AG04449 (cell line): ENCODE measurements around the gene SAP25.
"Not testable (repeated sequence)": the region's sequence is repeated elsewhere in the genome, so short reads cannot be mapped to it uniquely, and the experiment has no call there.

Experiments
- CTCF ChIA-PET: fragments of 350-600 bp; formaldehyde crosslinking; extraction: SDS; loops from one replicate; lab custom pipeline; 2021; ENCODE audit warnings: antibody characterized with exemption; lab: Yijun Ruan, JAX
- POLR2A ChIA-PET: fragments of 400-600, 350-600 bp; formaldehyde crosslinking; extraction: SDS; loops from one replicate; lab custom pipeline; 2020; ENCODE audit warnings: antibody characterized with exemption, inconsistent platforms; lab: Yijun Ruan, JAX
- DNase-seq: peaks from one replicate; pipeline ENCODE4 v3.0.0-alpha.2; 2010; ENCODE audit warnings: low read depth, low spot score
- H3K4me3 ChIP-seq: 2 replicates; pipeline ENCODE4 v1.5.1; 2011; ENCODE audit warnings: low read depth, mild to moderate bottlenecking, control low read depth, low read length
- TF ChIP-seq, protein P1 (sequence below): IDR thresholded peaks from one replicate; pipeline ENCODE4 v1.5.1; 2011; ENCODE audit warnings: mild to moderate bottlenecking, moderate library complexity, low read length, control low read depth, inconsistent platforms; ENCODE audit not compliant: insufficient read depth; ENCODE audit errors: missing control alignments

The SAP25 gene

DNA sequence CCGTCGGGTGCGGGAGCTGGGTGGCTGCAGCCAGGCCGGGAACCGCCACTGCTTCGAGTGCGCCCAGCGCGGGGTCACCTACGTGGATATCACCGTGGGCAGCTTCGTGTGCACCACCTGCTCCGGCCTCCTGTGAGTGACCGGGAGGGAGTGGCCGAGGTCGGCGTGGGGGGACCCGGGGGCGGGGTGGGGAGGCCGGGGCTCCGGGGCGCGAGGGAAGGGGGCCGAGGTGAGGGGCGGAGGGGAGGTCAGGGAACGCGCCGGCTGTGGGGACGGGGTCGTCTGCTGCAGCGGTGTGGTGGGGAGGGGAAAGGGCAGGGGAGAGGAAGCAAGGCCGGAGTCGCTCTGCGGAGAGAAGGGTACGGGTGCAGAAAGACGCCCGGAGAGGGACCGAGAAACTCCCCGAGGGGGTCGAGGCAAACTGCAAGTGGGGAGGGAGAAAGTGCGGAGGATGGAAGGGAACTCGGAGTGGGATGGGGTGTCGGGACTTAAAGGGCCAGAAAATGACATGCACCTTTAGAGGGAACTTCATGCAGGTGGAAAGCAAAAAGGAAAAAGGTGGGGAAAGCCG, 34.2 kb downstream of the SAP25 start:
- CTCF ChIA-PET, result interaction anchor here (1.0 to 22.1 kb wide), 6 partner anchors 22 to 152 kb away, joined by 3 to 396 read pairs (median 4); partner anchors contain the start of gene NYAP1

DNA sequence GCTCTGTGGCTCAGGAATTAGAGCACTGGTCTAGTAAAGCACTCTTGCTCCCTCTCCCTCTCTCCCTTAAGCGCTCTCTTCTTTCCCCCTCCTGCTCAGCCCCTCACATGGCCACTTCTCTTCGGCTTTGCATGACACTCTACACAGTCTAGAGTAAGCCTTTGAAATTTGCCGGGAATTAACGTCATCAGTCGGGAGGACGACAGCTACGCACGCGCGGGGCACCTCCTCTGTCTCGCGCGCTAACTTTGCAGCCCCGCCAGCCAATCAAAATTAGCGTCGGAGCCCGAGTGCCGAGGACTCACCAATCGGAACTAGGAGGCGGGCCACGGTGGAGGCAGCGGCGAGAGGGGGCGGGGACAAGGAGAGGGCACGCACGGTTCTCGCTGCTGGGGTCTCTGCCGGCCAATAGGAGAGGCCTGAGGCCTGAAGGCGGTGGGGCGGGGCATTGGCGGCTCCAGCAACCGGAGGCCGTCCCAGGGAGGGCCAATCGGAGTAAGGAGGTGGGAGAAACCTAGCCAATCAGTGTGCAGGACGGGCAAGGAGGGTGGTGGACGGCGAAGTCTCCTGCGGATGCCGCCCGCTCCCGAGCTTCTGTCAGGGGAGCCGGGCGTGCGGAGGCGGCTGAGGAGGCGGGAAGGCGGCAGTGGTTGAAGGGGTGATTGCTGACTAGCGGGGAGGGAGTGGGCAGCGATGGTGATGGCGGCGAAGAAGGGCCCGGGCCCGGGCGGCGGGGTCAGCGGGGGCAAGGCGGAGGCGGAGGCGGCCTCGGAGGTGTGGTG, 34.9 kb downstream of the SAP25 start, which contains the start of gene AGFG2:
Gene AGFG2, plus strand, starts transcription at position 550 of the 782 bp plus-strand sequence. Its CDS starts 144 bp downstream, at position 694.
- H3K4me3 ChIP-seq, result peak within 1 kb of the TSS; percentile 79
- POLR2A ChIA-PET, result interaction anchor here (0.8 to 1.4 kb wide), 3 partner anchors 11 to 111 kb away, joined by 3 to 4 read pairs (median 4); partner anchors contain the start of gene ZCWPW1
- CTCF ChIA-PET, result interaction anchor here (1.0 to 22.1 kb wide), 7 partner anchors 22 to 152 kb away, joined by 3 to 396 read pairs (median 4); partner anchors contain the start of gene NYAP1
- peak; percentile 92 for DNase-seq
- TF ChIP-seq, protein P1, sequence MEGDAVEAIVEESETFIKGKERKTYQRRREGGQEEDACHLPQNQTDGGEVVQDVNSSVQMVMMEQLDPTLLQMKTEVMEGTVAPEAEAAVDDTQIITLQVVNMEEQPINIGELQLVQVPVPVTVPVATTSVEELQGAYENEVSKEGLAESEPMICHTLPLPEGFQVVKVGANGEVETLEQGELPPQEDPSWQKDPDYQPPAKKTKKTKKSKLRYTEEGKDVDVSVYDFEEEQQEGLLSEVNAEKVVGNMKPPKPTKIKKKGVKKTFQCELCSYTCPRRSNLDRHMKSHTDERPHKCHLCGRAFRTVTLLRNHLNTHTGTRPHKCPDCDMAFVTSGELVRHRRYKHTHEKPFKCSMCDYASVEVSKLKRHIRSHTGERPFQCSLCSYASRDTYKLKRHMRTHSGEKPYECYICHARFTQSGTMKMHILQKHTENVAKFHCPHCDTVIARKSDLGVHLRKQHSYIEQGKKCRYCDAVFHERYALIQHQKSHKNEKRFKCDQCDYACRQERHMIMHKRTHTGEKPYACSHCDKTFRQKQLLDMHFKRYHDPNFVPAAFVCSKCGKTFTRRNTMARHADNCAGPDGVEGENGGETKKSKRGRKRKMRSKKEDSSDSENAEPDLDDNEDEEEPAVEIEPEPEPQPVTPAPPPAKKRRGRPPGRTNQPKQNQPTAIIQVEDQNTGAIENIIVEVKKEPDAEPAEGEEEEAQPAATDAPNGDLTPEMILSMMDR, result no peak

More for the DNA sequence above, 34.2 kb downstream of the SAP25 start:
- TF ChIP-seq, protein P1, result no peak
- peak overlapping the region; percentile 79 for H3K4me3 ChIP-seq
- DNase-seq, result no peak
- POLR2A ChIA-PET, result interaction anchor here (0.8 to 1.4 kb wide), 3 partner anchors 12 to 111 kb away, joined by 3 to 4 read pairs (median 4); partner anchors contain the start of gene ZCWPW1

DNA sequence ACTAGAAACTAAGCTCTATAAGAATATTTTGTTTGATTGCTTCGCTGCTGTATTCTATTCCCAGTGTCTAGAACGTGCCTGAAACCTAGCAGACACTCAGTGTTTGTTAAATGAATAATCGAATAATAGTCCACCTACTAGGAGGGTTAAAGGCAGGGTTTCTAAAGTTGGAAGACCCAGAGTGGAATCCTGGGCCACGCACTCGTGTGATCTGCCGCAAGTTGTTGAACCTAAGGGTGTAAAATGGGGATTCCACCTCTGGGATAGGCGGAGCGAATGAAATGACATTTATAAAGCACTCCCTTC, 35.4 kb downstream of the SAP25 start:
- peak overlapping the region; percentile 54 for H3K4me3 ChIP-seq
- no peak for DNase-seq
- TF ChIP-seq, protein P1, result no peak
- POLR2A ChIA-PET, result interaction anchor here (1.4 kb wide), 1 partner anchor 110 kb away, joined by 4 read pairs; the partner anchor contains the start of gene ZCWPW1
- CTCF ChIA-PET, result interaction anchor here (1.4 to 22.1 kb wide), 4 partner anchors 22 to 153 kb away, joined by 3 to 396 read pairs (median 4); no protein-coding TSS in a partner anchor

DNA sequence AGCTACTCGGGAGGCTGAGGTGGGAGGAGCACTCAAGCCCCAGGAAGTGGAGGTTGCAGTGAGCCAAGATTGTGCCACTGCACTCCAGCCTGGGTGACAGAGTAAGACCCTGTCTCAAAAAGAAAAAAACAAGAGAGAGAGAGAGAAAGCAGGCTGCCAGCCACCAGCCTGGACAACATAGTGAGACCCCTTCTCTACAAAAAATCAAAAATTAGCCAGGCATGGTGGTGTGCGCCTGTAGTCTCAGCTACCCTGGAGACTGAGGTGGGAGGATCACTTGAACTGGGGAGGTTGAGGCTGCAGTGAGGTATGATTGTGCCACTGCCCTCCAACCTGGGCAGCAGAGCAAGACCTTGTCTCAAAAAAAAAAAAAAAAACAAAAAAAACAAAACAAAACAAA, 37.0 kb downstream of the SAP25 start:
- CTCF ChIA-PET, result interaction anchor here (22.1 kb wide), 1 partner anchor 24 kb away, joined by 396 read pairs; no protein-coding TSS in a partner anchor
- H3K4me3 ChIP-seq, DNase-seq: not testable (repeated sequence)
- POLR2A ChIA-PET, result interaction anchor here (1.2 kb wide), 1 partner anchor 36 kb away, joined by 4 read pairs; no protein-coding TSS in a partner anchor

DNA sequence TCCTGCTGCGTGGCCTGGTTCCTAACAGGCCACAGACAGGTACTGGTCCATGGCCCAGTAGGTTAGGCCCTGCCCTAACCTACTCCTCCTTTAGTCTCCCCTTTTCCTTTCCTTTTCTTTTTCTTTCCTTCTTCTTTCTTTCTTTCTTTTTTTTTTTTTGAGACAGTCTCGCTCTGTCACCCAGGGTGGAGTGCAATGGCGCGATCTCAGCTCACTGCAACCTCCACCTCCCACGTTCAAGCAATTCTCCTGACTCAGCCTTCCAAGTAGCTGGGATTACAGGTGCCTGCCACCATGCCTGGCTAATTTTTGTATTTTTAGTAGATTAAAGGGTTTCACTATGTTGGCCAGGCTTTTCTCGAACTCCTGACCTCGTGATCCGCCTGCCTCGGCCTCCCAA, 37.7 kb downstream of the SAP25 start:
- H3K4me3 ChIP-seq, DNase-seq: not testable (repeated sequence)
- CTCF ChIA-PET, result interaction anchor here (22.1 kb wide), 1 partner anchor 25 kb away, joined by 396 read pairs; no protein-coding TSS in a partner anchor
- POLR2A ChIA-PET, result interaction anchor here (1.2 kb wide), 1 partner anchor 36 kb away, joined by 4 read pairs; no protein-coding TSS in a partner anchor

DNA sequence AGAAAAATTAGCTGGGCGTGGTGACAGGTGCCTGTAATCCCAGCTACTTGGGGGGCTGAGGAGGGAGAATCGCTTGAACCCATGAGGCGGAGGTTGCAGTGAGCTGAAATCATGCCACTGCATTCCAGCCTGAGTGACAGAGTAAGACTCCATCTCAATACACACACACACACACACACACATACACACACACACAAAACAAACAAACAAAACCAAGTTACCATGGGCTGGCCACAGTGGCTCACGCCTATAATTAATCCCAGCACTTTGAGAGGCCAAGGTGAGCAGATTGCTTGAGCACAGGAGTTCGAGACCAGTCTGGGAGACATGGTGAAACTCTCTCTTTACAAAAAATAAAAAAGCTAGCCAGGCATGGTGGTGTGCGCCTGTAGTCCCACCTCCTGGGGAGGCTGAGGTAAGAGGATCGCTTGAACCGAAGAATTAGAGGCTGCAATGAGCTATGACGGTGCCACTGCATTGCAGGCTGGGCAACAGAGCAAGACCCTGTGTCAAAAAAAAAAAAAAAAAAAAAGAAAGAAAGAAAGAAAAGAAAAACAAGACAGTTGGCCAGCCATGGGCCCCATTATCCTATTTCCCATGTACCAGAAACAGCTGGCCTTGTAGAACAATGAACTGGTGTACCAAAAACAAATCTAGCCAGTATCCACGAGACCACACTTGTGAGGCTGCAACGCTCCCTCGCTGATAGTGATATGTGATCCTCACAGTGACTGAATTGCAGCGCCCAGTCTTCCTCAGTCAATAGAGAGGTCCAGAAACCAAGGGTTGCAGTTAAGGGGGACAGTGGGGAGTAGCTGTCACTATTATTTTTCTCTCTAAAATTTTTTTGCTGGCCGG, 41.3 kb downstream of the SAP25 start:
- TF ChIP-seq, protein P1, result no peak
- POLR2A ChIA-PET, result no interaction called here
- no peak for DNase-seq
- H3K4me3 ChIP-seq, result no peak overlapping the region
- CTCF ChIA-PET, result interaction anchor here (0.7 to 22.1 kb wide), 3 partner anchors 17 to 63 kb away, joined by 3 to 396 read pairs (median 3); no protein-coding TSS in a partner anchor

DNA sequence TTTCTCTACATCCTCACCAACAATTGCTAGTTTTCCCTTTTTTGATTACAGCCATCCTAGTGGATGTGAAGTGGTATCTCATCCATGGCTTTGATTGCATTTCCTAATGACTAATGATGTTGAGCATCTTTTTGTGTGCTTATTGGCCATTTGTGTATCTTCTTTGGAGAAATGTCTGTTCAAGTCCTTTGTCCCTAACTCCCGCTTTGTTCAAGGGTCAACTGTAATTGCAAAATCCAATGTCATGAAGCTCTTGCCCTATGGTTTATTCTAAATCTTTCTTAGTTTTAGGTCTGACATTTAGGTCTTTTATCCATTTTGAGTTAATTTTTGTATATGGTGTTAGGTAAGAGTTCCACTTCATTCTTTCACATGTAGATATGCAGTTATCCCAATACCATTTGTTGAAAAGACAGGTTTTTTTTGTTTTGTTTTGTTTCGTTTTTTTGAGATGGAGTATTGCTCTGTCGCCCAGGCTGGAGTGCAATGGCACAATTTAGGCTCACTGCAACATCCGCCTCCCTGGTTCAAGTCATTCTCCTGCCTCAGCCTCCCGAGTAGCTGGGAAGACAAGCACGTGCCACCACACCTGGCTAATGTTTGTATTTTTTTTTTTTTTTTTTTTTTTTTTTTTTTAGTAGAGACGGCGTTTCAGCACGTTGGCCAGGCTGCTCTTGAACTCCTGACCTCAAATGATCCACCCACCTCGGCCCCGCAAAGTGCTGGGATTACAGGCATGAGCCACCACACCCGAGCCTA, 45.4 kb downstream of the SAP25 start:
- not testable (repeated sequence) for H3K4me3 ChIP-seq, DNase-seq
- ChIA-PET CTCF (interaction anchor here (1.6 to 2.1 kb wide), 2 partner anchors 31 to 45 kb away, joined by 6 to 7 read pairs; partner anchors contain the start of gene NYAP1), POLR2A (interaction anchor here (1.0 kb wide), 1 partner anchor 58 kb away, joined by 4 read pairs; the partner anchor contains the start of genes FBXO24 and LRCH4)

DNA sequence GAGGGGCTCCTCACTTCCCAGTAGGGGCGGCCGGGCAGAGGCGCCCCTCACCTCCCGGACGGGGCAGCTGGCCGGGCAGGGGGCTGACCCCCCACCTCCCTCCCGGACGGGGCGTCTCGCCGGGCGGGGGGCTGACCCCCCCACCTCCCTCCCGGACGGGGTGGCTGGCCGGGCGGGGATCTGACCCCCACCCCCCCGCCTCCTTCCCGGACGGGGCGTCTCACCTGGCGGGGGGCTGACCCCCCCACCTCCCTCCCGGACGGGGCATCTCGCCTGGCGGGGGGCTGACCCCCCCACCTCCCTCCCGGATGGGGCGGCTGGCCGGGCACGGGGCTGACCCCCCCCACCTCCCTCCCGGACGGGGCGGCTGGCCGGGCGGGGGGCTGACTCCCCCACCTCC, 50.5 kb downstream of the SAP25 start:
- H3K4me3 ChIP-seq, POLR2A ChIA-PET, DNase-seq, CTCF ChIA-PET: not testable (repeated sequence)
